Cardiac septum (tissue), 1 donor: ENCODE results near the gene PRMT5. TPM values are rescaled to one million over a fixed set of nuclear protein-coding genes. Genes with fewer than 3 reads are reported as not detected.
"Not testable (repeated sequence)": the region's sequence is repeated elsewhere in the genome, so short reads cannot be mapped to it uniquely, and the experiment has no call there.

ENCODE experiments used
- DNase-seq: peaks from one replicate; pipeline ENCODE4 v3.0.0-alpha.2; 2020; ENCODE audit warnings: low spot score
- intact Hi-C: fragments of 100-400 bp; cut with DNase I; formaldehyde crosslinking; loops from one replicate; pipeline ENCODE4 v1.14.0; 2022
- total RNA-seq: library from RNA; stranded (reverse); fragmentation: NEBNext Ultra II Directional; extraction: Animal tissue kit (Norgen Biotek cat#: 25700); gene quantifications from one replicate; pipeline ENCODE4 v1.2.1, GENCODE V29; 2021
- donor health status: DM: no; HTN: no; CAD: no.

The PRMT5 gene
- total RNA-seq, 1 donor from 2014 or later = 40.2 TPM

DNA sequence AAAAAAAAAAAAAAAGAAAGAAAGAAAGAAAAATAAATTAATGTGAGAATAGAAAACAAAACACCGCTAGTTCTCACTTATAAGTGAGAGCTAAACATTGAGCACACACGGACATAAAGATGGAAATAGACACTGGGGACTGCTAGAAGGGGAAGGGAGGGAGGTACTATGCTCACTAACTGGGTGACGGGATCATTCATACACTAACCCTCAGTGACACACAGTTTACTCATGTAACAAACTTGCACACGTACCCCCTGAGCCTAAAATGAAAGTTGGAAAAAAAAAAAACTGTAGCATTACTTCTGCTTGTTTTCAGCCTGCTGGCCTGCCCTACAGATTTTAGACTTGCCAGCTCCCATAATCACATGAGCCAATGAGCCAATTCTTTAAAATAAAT is 10.5 kb upstream of the PRMT5 start:
- DNase-seq = no peak
- intact Hi-C loops = no loop called here

DNA sequence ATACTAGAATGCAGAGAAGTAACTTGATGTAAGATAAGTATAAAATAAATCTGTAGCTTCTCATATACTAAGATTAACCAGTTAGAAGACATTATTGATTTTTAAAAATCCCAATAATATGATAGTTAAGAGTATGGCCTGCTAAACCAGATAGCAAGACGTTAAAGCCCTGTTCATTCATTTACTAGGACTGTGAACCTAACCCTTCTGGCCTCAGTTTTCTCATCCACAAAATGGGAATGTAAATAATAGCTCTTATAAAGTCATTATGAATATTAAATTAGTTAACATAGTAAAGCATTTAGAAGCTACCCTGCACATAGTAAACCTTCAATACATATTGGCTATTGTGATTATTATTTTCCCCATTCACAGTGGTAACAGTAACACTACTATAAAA is 6.0 kb upstream of the PRMT5 start:
- DNase-seq = no peak
- intact Hi-C loops = no loop called here

DNA sequence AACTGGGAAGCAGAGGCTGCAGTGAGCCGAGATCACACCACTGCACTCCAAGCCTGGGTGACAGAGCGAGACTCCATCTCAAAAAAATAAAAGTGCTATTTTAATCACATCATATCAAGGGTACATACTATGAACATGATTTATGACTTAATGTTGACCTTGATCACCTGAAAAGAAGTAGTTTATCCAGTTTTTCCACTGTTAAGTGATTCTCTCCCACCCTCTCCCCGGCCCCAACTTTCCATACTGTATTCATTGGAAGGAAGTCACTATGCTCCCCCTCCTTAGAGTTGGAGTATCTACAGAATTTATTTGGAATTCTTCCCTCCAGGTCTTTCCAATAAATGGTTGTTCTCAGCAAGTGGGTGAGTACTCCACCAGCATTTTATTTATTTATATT is 3.0 kb upstream of the PRMT5 start:
- intact Hi-C loops = no loop called here
- no peak for DNase-seq

DNA sequence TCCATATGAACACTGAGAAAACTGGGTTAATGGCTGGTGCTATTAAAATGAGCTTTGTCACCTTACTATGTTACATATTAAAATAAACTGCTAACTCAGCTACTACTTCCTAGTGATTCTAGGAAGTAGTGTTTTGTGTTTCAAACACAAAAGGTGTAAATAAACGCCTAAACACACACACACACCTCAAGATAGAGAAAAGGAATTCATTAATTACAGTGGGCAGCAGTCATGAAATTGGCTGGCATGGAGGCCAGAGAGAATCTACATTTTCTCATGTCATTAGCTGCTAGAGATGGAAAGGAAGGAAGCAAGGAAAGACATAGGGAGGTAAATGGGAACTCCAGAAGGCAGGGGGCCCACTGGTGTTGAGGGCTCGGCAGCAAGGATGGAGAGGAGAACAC is 787 bp upstream of the PRMT5 start:
- intact Hi-C loops = loop anchor here (1.0 to 2.0 kb wide), 2 partner anchors 27 to 53 kb away; partner anchors contain the start of genes AJUBA and HAUS4

DNA sequence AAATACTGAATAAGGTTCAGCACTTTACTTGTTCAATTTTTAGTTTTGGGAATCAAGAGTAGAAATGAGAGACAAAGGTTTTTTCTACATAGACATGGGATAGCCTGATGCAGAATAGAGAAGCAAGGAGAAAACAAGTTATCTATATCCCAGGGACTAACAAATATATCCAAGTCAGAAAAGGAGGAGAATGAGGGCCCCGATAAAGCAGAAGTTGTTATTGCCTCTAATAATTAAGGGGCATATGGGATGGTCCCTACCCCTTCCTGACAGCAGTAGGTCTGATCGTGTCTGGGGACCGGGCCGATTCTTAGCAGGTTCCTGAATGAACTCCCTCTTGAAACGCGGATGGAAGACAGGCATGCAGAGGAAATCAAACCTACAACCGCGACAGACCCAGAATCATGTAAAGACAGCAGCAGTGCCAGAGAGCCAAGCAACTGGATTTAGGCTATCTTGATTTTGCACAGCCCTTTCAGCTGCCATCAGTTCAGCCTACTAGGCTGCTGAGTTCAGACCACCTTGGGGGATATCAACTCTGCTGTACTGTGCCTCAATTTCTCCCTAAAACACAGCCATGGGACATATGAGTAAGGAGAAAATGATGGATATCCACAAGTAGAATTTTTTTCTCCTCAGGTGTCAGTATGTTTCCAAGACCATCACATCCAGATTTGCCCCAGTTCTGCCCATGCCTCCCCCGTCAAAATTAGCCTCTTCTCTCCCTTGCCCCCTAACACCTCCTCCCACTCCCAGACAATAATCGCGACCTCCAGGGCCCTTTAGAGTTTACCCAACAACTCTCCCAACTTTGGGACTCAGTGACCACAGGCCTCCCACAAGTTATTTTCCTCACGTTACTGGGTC is 706 bp downstream of the PRMT5 start:
- intact Hi-C loops = loop anchor here (1.0 kb wide), 1 partner anchor 29 kb away; the partner anchor contains the start of gene HAUS4
- DNase-seq = no peak

More for the DNA sequence above, 787 bp upstream of the PRMT5 start:
- DNase-seq = no peak

DNA sequence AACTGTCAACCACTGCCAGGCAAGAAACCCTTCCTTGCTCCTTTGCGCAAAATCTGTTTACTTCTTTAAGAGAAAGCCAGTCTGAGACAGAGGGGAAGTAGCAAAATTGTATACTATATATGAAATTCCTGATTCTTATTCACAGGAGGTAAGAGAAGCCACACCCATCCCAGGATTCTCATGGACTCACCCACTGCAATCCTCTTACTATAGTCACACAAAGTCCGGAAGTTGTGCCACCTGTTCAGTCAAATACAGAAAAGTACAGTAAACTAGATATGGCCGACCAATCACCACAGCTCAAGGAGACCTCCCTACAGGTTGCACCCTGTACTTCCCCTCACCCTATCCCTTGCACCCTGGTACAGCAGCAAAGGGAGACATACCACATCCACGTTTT is 2.9 kb downstream of the PRMT5 start:
- no peak for DNase-seq
- intact Hi-C loops = no loop called here

DNA sequence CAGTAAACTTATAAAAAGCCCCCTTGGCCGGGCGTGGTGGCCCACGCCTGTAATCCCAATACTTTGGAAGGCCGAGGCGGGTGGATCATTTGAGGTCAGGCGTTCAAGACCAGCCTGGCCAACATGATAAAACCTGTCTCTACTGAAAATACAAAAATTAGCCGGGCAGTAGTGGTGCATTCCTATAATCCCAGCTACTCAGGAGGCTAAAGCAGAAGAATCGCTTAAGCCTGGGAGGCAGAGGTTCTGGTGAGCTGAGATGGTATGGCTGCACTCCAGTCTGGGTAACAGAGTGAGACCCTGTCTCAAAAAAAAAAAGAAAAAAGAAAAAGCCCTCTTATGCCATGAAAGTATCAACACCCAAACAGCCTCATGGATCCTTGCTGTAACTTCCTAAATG is 3.7 kb downstream of the PRMT5 start:
- no peak for DNase-seq
- intact Hi-C loops = no loop called here

DNA sequence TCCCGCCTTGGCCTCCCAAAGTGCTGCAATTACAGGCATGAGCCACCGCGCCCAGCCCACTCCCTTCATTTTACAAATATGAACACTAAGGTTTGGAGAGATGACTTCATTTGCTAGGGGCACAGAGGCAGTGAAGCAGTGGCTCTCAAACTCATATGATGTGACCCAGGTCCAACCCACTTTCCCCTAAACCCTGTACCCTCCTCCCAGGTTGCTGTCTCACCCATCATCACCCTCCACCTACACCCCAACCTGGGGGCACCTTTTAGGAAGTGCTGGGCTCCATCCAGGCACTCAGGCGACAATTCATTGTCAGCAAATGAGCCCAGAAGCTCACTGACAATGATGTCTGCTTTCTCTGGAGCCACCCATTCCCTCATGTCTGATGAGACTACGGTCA is 5.4 kb downstream of the PRMT5 start:
- intact Hi-C loops = no loop called here
- DNase-seq = no peak

DNA sequence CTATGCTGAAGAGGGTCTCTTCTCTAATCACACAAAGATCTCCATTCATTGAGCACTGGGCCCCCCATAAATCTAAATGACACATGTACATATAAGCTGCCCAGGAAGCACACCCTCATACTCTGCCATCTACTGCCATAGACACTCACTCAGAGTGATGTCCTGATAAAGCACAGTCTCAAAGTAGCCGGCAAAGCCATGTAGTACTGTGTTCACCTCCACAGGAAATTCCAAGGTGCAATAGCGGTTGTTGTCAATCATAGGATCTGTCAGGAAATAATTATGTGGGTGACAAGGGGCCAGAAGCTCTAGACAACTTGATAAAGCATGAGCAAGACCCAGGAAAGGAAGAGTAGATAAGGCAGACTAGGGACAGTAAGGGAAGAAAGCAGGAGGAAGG is 6.9 kb downstream of the PRMT5 start:
- DNase-seq = no peak
- intact Hi-C loops = no loop called here

DNA sequence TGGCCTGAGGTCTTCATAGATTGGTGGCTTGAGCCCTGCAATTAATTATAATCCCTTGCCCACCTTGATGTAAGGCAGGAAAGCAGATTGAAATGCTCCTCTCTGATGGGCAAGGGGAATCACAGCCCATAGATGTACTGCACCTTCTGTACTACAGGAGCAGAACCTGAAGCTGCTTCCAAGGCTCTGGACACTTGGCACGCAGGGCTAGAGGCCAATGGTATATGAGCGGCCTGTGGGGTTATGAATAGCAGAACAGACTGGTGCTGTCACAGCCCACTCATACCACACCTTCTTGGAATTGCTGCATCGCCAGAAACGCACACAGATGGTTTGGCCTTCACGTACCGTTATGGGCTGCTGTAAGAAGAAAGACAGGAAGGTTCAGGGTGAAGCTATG is 8.5 kb downstream of the PRMT5 start:
- intact Hi-C loops = no loop called here
- no peak for DNase-seq

DNA sequence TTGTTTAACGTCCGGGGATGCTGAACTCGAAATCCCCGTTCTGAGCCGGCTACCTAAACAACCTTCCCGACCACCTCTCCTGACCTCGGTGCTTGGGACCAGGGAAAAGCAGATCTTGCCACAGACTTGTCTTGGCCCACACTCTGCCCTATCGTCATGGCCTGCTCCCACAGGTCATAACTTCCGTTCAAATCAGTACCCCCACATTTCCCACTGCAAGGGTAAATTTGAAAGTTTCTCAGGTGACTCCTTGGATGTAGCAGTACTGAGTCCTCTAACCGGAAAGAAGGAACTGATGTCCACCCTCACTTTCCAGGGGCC is 9.6 kb downstream of the PRMT5 start:
- no peak for DNase-seq
- intact Hi-C loops = loop anchor here (5.0 kb wide), 1 partner anchor 47 kb away; the partner anchor contains the start of gene LRP10

DNA sequence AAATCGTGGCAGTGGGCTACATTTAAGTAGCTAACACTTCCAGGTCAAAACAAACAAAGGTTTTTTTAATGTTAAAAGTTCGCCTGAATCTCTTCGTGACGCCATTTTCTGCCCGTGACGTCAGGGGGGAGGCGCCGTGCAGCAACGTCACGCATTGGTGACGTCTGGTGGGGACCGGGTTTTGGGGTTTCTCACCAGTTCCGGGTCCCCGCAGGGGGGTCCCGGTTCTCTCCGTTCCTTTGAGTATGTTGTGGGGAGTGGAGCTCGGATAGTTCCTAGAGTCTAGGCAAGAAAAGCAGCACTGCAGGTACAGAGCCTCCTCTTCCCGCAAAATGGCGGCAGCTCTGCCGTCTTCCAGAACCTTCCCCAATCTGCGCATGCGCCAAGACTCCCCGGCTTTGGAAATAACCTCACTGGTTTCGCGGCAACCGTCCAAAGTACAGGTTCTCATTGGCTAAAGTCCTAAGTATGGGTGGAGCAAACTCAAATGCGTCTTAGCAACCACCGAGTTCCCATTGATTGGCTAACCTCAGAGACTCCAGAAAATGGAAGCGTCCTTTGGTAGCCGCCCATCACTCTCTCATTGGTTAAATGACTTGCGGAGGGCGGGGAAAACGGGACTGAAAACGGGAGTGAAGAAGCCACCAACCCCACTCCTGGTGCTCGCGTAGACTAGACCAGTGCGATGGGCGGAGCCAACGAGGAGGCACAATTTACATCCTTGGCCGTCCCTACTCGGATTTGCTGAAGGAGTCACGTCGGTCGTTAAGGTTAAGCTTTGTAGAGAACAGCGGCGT is 10.2 kb downstream of the PRMT5 start, which contains the start of gene RBM23:
RBM23 (minus strand) TSS at position 346 of the 797 bp plus-strand sequence.
- peak; percentile 100 for DNase-seq
- intact Hi-C loops = loop anchor here (5.0 kb wide), 1 partner anchor 47 kb away; the partner anchor contains the start of gene LRP10

DNA sequence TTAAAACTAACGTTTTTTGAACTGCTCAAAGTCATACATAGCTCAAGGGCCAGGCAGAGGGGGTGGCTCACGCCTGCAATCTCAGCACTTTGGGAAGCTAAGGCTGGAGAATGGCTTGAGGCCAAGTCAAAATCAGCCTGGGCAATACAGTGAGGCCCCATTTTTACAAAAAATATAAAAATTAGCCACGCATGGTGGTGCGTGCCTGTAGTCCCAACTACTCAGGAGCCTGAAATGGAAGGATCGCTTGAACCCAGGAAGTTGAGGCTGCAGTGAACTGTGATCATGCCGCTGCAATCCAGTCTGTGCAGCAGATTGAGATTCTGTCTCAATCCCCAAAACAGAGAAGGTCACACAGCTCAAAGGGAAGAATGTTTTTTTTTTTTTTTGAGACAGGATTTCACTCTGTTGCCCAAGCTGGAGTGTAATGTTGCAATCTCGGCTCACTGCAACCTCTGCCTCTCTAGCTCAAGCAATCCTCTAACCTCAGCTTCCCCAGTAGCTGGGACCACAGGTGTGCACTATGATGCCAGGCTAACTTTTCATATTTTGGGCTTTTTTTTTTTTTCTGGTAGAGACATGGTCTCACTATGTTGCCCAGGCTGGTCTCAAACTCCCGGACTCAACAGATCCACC is 13.2 kb downstream of the PRMT5 start:
- DNase-seq = no peak
- intact Hi-C loops = loop anchor here (5.0 kb wide), 1 partner anchor 44 kb away; the partner anchor contains the start of gene LRP10

DNA sequence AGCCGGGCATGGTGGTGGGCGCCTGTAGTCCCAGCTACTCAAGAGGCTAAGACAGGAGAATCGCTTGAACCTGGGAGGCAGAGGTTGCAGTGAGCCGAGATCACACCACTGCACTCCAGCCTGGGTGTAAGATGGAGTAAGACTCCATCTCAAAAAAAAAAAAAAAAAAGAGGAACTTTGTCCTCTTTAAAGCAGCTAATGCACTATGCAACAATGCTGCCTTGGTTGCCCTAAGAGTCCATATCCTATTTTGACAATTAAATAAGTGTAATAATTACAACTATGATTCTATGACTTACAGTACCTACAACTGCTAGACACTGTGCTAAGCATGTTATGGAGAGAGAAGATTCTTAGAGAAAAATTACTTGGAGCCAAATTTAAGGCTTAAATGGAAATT is 14.3 kb downstream of the PRMT5 start:
- DNase-seq = not testable (repeated sequence)
- intact Hi-C loops = loop anchor here (5.0 kb wide), 1 partner anchor 43 kb away; the partner anchor contains the start of gene LRP10

DNA sequence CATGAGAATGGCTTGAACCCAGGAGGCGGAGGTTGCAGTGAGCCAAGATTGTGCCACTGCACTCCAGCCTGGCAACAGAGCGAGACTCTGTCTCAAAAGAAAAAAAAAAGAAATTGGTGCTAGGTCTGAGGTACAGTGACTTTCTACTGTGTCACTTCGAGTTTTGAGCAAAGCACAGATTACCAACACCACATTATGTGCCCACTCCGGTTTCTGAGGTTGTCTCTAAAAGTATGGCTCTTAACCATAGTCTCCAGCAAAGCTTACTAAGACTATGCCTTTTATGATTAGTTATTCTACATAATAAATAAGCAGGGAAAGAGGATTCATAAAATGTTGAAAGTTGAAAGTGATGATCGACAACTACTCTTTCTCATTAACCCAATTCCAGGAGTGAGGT is 18.3 kb downstream of the PRMT5 start:
- DNase-seq = no peak
- intact Hi-C loops = no loop called here

DNA sequence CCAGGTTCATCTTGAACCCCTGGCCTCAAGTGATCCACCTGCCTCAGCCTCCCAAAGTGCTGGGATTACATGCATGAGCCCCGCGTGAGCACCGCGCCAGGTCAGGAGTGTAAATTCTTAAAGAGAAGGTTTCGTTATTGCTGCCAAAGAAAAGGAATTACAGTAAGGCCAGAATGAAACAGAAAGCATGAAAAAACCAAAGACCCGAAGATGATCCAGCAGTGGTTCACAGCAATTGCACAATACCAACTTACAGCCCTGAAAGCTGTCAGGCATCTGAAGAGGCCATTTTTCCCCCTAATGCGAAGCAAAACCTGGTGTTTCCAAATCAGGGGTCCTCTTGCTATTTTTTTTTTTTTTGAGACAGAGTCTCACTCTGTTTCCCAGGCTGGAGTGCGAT is 20.6 kb downstream of the PRMT5 start:
- intact Hi-C loops = no loop called here

DNA sequence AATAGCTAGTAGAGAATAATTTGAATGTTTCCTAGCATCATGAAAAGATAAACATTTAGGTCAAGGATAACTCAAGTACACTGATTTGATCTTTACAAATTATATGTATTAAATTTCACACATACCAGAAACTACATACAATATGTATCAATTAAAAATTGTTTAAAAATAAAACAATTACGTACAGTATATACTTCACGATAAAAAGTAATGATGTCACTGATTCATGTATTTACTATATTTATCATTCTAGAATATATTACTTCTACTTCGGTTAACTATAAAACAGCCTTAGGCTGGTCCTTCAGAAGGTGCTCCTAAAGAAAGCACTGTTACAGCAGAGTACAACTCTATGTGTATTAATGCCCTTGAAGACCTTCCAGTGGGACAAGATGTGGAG is 21.7 kb downstream of the PRMT5 start:
- intact Hi-C loops = no loop called here
- DNase-seq = no peak

More for the DNA sequence above, 20.6 kb downstream of the PRMT5 start:
- no peak for DNase-seq

DNA sequence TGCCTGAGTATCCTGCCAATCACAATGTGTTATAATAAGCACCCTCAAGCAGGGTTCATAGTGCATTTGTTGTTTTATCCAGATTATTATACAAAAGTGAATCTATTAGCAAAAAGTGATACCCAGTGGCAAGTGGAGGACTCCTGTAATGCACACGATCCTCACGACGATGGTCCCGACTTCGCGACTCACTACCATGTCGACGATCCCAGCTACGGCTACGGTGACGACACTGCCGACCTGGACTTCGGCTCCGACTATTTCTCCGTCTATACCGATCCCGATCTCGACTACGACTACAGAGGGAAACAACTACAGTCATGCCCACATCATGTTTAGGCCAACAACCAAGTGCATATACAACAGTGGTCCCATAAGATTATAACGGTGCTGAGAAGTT is 23.1 kb downstream of the PRMT5 start:
- DNase-seq = no peak
- intact Hi-C loops = no loop called here

DNA sequence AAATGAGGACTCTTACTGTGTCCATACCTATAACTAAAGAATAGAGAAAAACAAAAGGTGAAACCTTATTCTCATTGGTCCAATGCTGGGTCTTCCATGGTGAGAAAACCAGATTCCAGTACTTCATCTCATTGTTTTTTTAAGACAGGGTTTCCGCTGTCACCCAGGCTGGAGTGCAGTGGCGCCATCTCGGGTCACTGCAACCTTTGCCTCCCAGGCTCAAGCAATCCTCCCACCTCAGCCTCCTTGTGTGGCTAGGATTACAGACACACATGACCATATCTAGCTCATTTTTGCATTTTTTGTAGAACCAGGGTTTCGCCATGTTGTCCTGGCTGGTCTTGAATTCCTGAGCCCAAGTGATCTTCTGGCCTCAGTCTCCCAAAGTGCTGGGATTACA is 23.5 kb downstream of the PRMT5 start:
- intact Hi-C loops = no loop called here
- no peak for DNase-seq

DNA sequence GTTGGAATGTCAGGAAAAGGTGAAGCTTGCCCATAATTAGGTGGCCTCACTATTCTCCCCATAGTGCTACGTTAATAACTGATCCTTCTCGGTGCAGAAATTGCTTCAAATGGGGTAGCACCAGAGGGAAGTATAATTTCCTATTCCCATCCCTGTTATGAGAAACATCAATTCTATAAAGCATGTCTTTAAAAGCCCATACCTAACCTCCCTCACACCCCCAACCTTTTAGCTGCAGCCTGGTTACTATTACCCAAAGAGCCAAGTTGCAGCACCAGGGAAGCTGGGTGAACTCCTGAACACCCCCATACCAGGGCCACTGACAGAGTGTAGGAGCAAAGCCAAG is 25.5 kb downstream of the PRMT5 start:
- DNase-seq = no peak
- intact Hi-C loops = no loop called here
